B cell (primary cell): Measurements from ENCODE around the gene TIRAP.

ENCODE experiments used
- CTCF ChIP-seq: fragments of 200-600 bp; IDR thresholded peaks from one replicate; pipeline ENCODE4 v1.8.0; 2022; ENCODE audit warnings: antibody characterized with exemption, mild to moderate bottlenecking
- EZH2 ChIP-seq: IDR thresholded peaks from 2 replicates; pipeline ENCODE4 v1.6.1; 2012; ENCODE audit warnings: borderline replicate concordance, low read depth, mild to moderate bottlenecking, moderate library complexity, low read length; ENCODE audit not compliant: insufficient read depth, poor library complexity, severe bottlenecking

- no peak for TF ChIP-seq CTCF
- TF ChIP-seq EZH2 = no peak
These were observed 54.2 kb downstream of the TIRAP start for GRCh38 chr11:126337126-126337473.
